Measurements from ENCODE around the gene REPIN1. TPM values are rescaled to one million over a fixed set of nuclear protein-coding genes. Genes with fewer than 3 reads are reported as not detected.

Gene REPIN1
- total RNA-seq, 1 donor from 2014 or later: 154 TPM

GRCh38 chr7:150365673-150366398 lies 2.8 kb upstream of the REPIN1 start:
- H3K36me3 Mint-ChIP-seq: peaks cover 4% of the 10 kb centered on the region
- H3K27ac Mint-ChIP-seq: peak overlapping the region; percentile 96
- H3K9me3 Mint-ChIP-seq: no peaks in the 10 kb centered on the region
- DNase-seq (ENCODE audit: extremely low spot score, unreplicated experiment): no peak
- peaks cover 47% of the 10 kb centered on the region for H3K4me1 Mint-ChIP-seq (ENCODE audit: unreplicated experiment)
- H3K4me3 Mint-ChIP-seq: peak overlapping the region; percentile 82
- no peaks in the 10 kb centered on the region for H3K27me3 Mint-ChIP-seq
- TF ChIP-seq, protein P1, sequence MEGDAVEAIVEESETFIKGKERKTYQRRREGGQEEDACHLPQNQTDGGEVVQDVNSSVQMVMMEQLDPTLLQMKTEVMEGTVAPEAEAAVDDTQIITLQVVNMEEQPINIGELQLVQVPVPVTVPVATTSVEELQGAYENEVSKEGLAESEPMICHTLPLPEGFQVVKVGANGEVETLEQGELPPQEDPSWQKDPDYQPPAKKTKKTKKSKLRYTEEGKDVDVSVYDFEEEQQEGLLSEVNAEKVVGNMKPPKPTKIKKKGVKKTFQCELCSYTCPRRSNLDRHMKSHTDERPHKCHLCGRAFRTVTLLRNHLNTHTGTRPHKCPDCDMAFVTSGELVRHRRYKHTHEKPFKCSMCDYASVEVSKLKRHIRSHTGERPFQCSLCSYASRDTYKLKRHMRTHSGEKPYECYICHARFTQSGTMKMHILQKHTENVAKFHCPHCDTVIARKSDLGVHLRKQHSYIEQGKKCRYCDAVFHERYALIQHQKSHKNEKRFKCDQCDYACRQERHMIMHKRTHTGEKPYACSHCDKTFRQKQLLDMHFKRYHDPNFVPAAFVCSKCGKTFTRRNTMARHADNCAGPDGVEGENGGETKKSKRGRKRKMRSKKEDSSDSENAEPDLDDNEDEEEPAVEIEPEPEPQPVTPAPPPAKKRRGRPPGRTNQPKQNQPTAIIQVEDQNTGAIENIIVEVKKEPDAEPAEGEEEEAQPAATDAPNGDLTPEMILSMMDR (conservative IDR thresholded peaks at IDR 0.05): no peak

DNA sequence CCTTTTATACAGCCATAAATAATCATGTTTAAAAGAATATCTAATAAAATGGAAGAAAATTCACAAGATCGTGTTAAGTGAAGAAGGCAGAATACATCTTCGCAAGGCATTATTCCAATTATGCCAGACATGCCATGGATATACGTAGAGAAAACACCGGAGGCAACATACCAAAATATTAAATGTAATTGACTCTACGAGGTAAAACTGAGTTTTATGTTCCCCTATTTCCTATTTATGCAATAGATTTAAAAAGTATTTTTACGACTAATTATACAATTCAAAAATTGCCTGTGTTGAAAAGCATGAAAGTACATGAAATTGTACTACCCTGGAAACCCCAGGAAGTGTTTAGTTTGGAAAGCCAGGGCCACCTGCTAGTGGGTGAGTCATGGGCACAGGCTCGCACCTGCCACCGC lies 936 bp upstream of the REPIN1 start:
- peak overlapping the region; percentile 90 for H3K4me3 Mint-ChIP-seq
- H3K27ac Mint-ChIP-seq: peak overlapping the region; percentile 98
- H3K9me3 Mint-ChIP-seq: no peaks in the 10 kb centered on the region
- TF ChIP-seq, protein P1 (conservative IDR thresholded peaks at IDR 0.05): no peak
- no peak for DNase-seq (ENCODE audit: extremely low spot score, unreplicated experiment)
- H3K4me1 Mint-ChIP-seq (ENCODE audit: unreplicated experiment): peaks cover 34% of the 10 kb centered on the region
- H3K27me3 Mint-ChIP-seq: no peaks in the 10 kb centered on the region
- H3K36me3 Mint-ChIP-seq: peaks cover 6% of the 10 kb centered on the region

DNA sequence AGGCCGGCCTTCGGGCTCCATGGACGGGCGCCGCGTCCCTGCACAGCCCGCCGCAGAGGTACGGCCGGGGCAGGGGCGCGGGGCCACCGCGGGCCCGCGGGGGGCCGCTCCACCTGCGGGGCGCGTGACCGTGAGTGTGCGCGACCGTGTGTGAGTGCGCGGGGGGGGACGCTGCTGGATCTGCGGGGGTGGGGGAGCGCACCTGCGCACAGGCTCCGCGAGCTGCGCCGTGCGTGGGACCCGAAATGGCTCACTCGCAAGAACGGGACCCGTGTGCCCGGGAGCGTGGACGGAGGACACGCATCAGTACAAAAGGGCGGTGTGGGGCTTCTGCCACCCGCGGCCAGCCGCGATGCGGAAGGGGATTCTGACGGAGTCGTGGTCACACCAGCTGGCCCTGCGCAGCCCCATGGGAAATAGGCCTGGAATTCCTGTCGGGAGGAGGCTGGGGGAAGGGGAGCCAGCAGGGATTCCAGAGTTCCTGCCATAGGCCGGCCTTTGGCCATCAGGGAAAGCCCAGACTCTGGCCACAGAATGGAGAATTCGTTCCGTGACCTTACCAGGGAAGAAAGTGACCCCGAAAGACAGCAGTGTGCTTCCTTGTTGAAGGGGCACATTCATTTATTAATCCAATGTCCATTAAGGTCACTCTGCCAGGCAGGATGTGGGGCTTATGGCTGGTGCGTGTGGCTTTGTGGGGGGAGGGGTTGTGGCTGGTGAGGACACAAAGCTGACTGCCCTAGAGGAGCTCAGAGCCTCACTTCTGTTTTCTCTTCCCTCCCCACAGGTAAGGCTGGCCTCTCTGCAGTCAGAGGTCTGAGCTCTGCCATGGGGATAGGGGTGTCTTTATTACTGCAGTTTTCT lies 494 bp downstream of the REPIN1 start:
- peaks cover 38% of the 10 kb centered on the region for H3K4me1 Mint-ChIP-seq (ENCODE audit: unreplicated experiment)
- no peak for DNase-seq (ENCODE audit: extremely low spot score, unreplicated experiment)
- no peaks in the 10 kb centered on the region for H3K27me3 Mint-ChIP-seq
- peak overlapping the region; percentile 97 for H3K4me3 Mint-ChIP-seq
- TF ChIP-seq, protein P1 (conservative IDR thresholded peaks at IDR 0.05): no peak
- peaks cover 15% of the 10 kb centered on the region for H3K36me3 Mint-ChIP-seq
- no peaks in the 10 kb centered on the region for H3K9me3 Mint-ChIP-seq
- peak overlapping the region; percentile 95 for H3K27ac Mint-ChIP-seq

GRCh38 chr7:150369748-150370501 lies 1.3 kb downstream of the REPIN1 start:
- peaks cover 41% of the 10 kb centered on the region for H3K4me1 Mint-ChIP-seq (ENCODE audit: unreplicated experiment)
- no peaks in the 10 kb centered on the region for H3K9me3 Mint-ChIP-seq
- H3K27ac Mint-ChIP-seq: peak overlapping the region; percentile 95
- TF ChIP-seq, protein P1 (conservative IDR thresholded peaks at IDR 0.05): no peak
- no peak for DNase-seq (ENCODE audit: extremely low spot score, unreplicated experiment)
- H3K4me3 Mint-ChIP-seq: peak overlapping the region; percentile 97
- H3K27me3 Mint-ChIP-seq: no peaks in the 10 kb centered on the region
- H3K36me3 Mint-ChIP-seq: peaks cover 20% of the 10 kb centered on the region

DNA sequence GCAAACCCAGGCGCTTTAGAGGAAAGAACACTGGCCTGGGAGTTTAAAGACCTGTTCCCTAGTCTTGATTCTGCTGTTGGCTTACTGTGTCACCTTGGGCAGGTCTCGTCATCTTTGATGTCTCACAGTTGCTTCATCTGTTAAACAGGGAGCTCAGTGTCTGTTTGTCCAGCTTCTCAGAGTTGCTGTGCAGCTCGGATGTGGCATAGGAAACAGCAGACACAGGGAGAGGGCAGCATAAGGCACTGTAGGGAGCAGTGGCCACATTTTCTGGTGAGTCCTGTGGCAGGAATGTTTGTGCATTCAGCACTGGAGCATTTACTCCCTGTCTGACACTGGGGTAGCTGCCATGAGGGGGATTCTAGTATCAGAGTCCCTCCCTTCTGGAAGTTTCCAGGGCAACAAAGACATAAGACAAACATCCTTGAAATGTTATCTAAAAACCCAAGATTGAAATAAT lies 2.0 kb downstream of the REPIN1 start:
- H3K4me3 Mint-ChIP-seq: peak overlapping the region; percentile 97
- no peak for DNase-seq (ENCODE audit: extremely low spot score, unreplicated experiment)
- no peaks in the 10 kb centered on the region for H3K27me3 Mint-ChIP-seq
- H3K4me1 Mint-ChIP-seq (ENCODE audit: unreplicated experiment): peaks cover 42% of the 10 kb centered on the region
- peak overlapping the region; percentile 95 for H3K27ac Mint-ChIP-seq
- H3K36me3 Mint-ChIP-seq: peaks cover 20% of the 10 kb centered on the region
- H3K9me3 Mint-ChIP-seq: no peaks in the 10 kb centered on the region
- TF ChIP-seq, protein P1 (conservative IDR thresholded peaks at IDR 0.05): no peak
